Measurements from ENCODE around the gene CNTN2.

CNTN2 gene

DNA sequence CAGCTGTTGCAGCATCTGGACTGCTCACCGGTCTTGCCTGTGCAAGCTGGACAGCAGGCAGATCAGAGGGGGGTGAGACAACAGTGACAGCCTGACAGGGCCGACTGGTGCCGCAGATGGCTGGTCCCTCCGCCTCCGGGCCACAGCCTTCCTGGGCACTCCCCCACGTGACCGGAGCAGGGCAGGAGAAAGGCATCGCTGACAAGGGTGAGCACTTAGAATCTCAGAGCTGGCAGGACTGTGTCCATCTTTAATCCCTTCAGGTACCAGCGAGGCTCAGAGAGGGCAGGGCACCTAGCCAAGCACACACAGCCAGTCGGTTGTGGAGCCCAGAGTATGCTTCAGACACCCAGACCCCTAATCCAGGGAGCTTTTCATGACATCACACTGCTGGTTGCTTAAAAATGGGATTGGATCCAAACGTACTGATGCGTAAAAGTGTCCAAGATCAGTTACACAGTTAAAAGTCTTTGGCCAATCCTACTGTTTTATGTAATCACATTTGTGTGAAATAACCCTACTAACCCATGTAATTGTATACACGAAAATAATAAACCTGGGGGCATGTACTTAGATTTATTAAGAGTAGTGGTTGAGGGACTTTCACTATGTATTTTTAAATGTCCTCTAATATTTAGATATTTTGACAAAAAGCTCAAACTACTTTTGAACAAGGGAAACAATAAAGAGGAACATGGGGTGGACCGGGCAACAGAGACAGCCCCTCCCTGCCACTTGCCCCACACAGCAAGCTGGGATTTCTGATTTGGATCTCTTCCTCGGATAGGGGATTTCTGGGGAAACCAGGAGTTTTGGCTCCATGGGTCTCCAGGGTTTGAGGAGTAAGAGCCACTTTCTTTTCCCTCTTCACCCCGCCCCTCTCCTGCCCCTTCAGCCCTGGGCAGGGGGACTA lies 758 bp upstream of the CNTN2 start:
- no peaks in the 10 kb centered on the region for H3K36me3 ChIP-seq
- no peaks in the 10 kb centered on the region for H3K27me3 ChIP-seq (ENCODE audit: insufficient read depth, low read depth, severe bottlenecking)
- TF ChIP-seq, protein P1, sequence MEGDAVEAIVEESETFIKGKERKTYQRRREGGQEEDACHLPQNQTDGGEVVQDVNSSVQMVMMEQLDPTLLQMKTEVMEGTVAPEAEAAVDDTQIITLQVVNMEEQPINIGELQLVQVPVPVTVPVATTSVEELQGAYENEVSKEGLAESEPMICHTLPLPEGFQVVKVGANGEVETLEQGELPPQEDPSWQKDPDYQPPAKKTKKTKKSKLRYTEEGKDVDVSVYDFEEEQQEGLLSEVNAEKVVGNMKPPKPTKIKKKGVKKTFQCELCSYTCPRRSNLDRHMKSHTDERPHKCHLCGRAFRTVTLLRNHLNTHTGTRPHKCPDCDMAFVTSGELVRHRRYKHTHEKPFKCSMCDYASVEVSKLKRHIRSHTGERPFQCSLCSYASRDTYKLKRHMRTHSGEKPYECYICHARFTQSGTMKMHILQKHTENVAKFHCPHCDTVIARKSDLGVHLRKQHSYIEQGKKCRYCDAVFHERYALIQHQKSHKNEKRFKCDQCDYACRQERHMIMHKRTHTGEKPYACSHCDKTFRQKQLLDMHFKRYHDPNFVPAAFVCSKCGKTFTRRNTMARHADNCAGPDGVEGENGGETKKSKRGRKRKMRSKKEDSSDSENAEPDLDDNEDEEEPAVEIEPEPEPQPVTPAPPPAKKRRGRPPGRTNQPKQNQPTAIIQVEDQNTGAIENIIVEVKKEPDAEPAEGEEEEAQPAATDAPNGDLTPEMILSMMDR (IDR thresholded peaks at IDR 0.05; ENCODE audit: low read depth, low read length), result no peak
- H3K9me3 ChIP-seq (ENCODE audit: severe bottlenecking), result no peaks in the 10 kb centered on the region
- no peak overlapping the region for H3K27ac ChIP-seq
- no peak overlapping the region for H3K4me3 ChIP-seq (ENCODE audit: low read depth, low read length)
- DNase-seq, result no peak

DNA sequence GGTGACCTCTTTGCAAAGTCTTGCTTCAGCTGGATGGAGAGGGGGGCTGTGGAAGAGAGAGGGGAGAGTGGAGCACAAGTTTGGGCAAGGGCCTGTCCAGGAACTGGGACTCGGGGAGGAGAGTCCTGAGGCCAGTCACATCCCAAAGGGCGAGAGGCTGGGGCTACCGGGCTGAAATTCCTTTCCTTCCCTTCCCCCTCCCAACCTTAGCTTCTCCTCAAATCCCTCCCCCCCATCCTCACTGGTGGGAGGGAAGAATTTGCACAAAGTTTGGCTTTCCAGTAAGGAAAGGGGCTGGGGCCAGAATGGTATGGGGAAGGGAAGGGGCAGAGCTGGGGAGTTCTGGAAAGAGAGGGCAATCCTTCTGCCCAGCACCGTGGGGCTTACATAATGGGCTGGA lies 854 bp downstream of the CNTN2 start:
- no peaks in the 10 kb centered on the region for H3K9me3 ChIP-seq (ENCODE audit: severe bottlenecking)
- H3K27me3 ChIP-seq (ENCODE audit: insufficient read depth, low read depth, severe bottlenecking), result no peaks in the 10 kb centered on the region
- DNase-seq, result no peak
- no peaks in the 10 kb centered on the region for H3K36me3 ChIP-seq
- H3K4me3 ChIP-seq (ENCODE audit: low read depth, low read length), result no peak overlapping the region
- H3K27ac ChIP-seq, result no peak overlapping the region
- TF ChIP-seq, protein P1 (IDR thresholded peaks at IDR 0.05; ENCODE audit: low read depth, low read length), result no peak

DNA sequence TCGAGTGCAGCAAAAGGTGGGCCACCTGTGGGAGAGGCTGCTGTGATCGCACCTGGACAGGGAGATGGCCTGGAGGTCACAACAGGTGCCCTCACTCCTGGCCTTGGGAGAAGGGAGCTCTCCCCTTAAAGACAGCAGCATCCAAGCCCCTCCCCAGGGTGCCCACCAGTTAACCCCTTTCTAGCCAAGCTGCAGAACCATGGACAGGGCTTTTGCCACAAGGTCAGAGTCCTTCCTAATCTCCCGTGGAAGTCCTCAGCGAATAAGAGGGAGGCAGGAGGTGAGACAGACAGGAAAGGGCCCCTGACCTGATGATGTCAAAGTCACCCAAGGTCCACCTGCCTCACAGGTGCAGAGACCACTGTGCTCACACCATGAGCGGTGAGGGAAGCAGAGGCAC lies 1.7 kb downstream of the CNTN2 start:
- H3K27me3 ChIP-seq (ENCODE audit: insufficient read depth, low read depth, severe bottlenecking), result no peaks in the 10 kb centered on the region
- no peak for DNase-seq
- H3K9me3 ChIP-seq (ENCODE audit: severe bottlenecking), result no peaks in the 10 kb centered on the region
- TF ChIP-seq, protein P1 (IDR thresholded peaks at IDR 0.05; ENCODE audit: low read depth, low read length), result no peak
- no peak overlapping the region for H3K27ac ChIP-seq
- H3K36me3 ChIP-seq, result no peaks in the 10 kb centered on the region
- H3K4me3 ChIP-seq (ENCODE audit: low read depth, low read length), result no peak overlapping the region

DNA sequence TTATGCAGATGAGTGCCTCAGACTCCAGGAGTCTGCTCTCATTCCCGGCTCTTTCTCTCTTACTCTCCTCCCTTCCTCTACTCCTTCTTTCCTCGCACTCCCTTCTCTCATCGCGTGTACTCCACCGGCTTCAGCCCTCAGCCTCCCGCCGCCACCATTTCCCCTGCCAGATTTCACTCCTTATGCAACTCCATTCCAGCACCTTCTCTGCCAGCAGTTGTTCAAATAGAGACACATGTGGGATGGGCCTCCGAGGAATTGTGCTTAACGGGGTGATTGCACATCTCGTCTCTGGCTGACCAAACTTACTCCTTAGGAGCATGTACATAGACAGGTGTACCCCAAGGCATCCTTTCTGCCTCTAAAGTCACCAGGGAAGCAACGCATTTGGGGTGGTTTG lies 2.1 kb downstream of the CNTN2 start:
- TF ChIP-seq, protein P1 (IDR thresholded peaks at IDR 0.05; ENCODE audit: low read depth, low read length), result no peak

DNA sequence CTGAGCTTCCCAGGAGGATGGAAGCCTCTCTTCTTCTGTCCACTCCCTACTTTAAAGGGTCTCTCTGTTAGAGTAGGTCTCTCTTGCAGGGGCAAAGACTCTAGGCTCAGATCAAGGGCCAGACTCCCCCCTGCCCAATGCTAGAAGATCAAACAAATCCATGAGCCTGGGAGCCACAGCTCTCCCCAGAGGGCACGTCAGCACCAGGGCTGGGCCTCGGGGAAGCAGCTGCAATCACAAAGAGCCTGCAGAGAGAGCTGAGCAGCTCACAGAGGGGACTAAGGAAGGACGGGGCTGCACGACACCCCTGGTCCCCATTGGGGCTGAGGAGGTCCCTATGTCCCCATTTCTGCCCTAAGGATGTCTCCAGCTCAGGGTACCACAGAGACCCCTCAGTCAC lies 3.9 kb downstream of the CNTN2 start:
- TF ChIP-seq, protein P1 (IDR thresholded peaks at IDR 0.05; ENCODE audit: low read depth, low read length), result no peak
- H3K9me3 ChIP-seq (ENCODE audit: severe bottlenecking), result no peaks in the 10 kb centered on the region
- H3K36me3 ChIP-seq, result no peaks in the 10 kb centered on the region
- no peak for DNase-seq
- H3K4me3 ChIP-seq (ENCODE audit: low read depth, low read length), result no peak overlapping the region
- H3K27me3 ChIP-seq (ENCODE audit: insufficient read depth, low read depth, severe bottlenecking), result no peaks in the 10 kb centered on the region
- H3K27ac ChIP-seq, result no peak overlapping the region

More for the DNA sequence above, 2.1 kb downstream of the CNTN2 start:
- no peaks in the 10 kb centered on the region for H3K27me3 ChIP-seq (ENCODE audit: insufficient read depth, low read depth, severe bottlenecking)
- H3K27ac ChIP-seq, result no peak overlapping the region
- H3K9me3 ChIP-seq (ENCODE audit: severe bottlenecking), result no peaks in the 10 kb centered on the region
- H3K4me3 ChIP-seq (ENCODE audit: low read depth, low read length), result no peak overlapping the region
- no peaks in the 10 kb centered on the region for H3K36me3 ChIP-seq
- DNase-seq, result no peak

Data from WERI-Rb-1 (cell line).